HCT116 (cell line): ENCODE data around the gene DDX1. TPM values are rescaled to one million over a fixed set of nuclear protein-coding genes. Genes with fewer than 3 reads are reported as not detected.

ENCODE experiments used
- ATAC-seq: fragments of 200-7000 bp; cut with Tn5 transposase; 2 replicates; pipeline ENCODE4 v1.9.1; 2020; ENCODE audit warnings: mild to moderate bottlenecking, moderate library complexity
- BruUV-seq: library from RNA; stranded (reverse); fragments of 400-500 nt; replicated peaks from 2 replicates; lab custom pipeline; 2021; lab: Mats Ljungman, UMichigan
- CTCF ChIA-PET: fragments of 300-600 bp; sonication (Branson Sonifier 250); formaldehyde crosslinking; loops from one replicate; lab custom pipeline; 2021; ENCODE audit warnings: antibody characterized with exemption; lab: Charles Lee
- POLR2A ChIA-PET: fragments of 300-600, 350-600 bp; sonication (Branson Sonifier 250); formaldehyde crosslinking; loops from one replicate; lab custom pipeline; 2021; ENCODE audit warnings: antibody characterized with exemption; lab: Charles Lee
- RAD21 ChIA-PET, 2 experiments: fragments of 300-600 bp; sonication (Branson Sonifier 250); formaldehyde crosslinking; loops; one replicate each; lab custom pipeline; 2023; ENCODE audit warnings: low total read pairs in 2 of 2; ENCODE audit not compliant: uncharacterized antibody in 2 of 2, unreplicated experiment in 2 of 2, low non-redundant PET in 1 of 2; lab: Charles Lee
- DNase-seq: peaks from one replicate; pipeline ENCODE4 v3.0.0-alpha.2; 2010; ENCODE audit warnings: low read depth, low spot score
- H2AFZ ChIP-seq: fragments of 200-600 bp; shearing (Covaris generic), sonication (generic); 2 replicates; pipeline ENCODE4 v1.6.1; 2017; ENCODE audit warnings: low read depth, mixed run types, mixed read lengths, antibody characterized with exemption, low read length; ENCODE audit not compliant: poor library complexity, severe bottlenecking
- H3K27ac ChIP-seq: 2 replicates; pipeline ENCODE4 v1.5.1; 2012; ENCODE audit warnings: low read depth, low read length
- H3K27me3 ChIP-seq: fragments of 200-600 bp; sonication (generic); 2 replicates; pipeline ENCODE4 v1.6.1; 2016; ENCODE audit warnings: mixed run types, low read length, mixed read lengths; ENCODE audit not compliant: insufficient read depth
- H3K36me3 ChIP-seq, 2 experiments: fragments of 200-500 bp in 1 of 2; fragments of 200-600 bp in 1 of 2; sonication (Bioruptor generic) in 1 of 2; sonication (generic) in 1 of 2; 2 replicates each; pipeline versions ENCODE4 v1.5.1 to v1.6.1; 2014 to 2016; ENCODE audit warnings: low read length in 2 of 2, inconsistent platforms in 1 of 2, mixed read lengths in 1 of 2, mixed run types in 1 of 2; ENCODE audit not compliant: insufficient read depth in 2 of 2, control insufficient read depth in 1 of 2
- H3K4me1 ChIP-seq, 2 experiments: fragments of 200-600 bp in 1 of 2; sonication (generic) in 1 of 2; 2 replicates each; pipeline versions ENCODE4 v1.5.1 to v1.6.1; 2012 to 2017; ENCODE audit warnings: low read length in 2 of 2, inconsistent platforms in 1 of 2, mild to moderate bottlenecking in 1 of 2, mixed read lengths in 1 of 2, mixed run types in 1 of 2, moderate library complexity in 1 of 2; ENCODE audit not compliant: insufficient read depth in 2 of 2, control insufficient read depth in 1 of 2
- H3K4me2 ChIP-seq: fragments of 200-600 bp; sonication (generic); 2 replicates; pipeline ENCODE4 v1.6.1; 2017; ENCODE audit warnings: mixed run types, low read length, mixed read lengths
- H3K4me3 ChIP-seq, 2 experiments: fragments of 200-600 bp in 1 of 2; sonication (generic) in 1 of 2; replicated peaks in 1 of 2; 2 replicates each; pipeline ENCODE4 v1.5.1; 2011 to 2016; ENCODE audit warnings: low read length in 2 of 2, control low read depth in 1 of 2, low read depth in 1 of 2, mild to moderate bottlenecking in 1 of 2, mixed read lengths in 1 of 2, mixed run types in 1 of 2
- H3K79me2 ChIP-seq: fragments of 200-600 bp; sonication (generic); 2 replicates; pipeline ENCODE4 v1.6.1; 2017; ENCODE audit warnings: mild to moderate bottlenecking, mixed run types, low read length, moderate library complexity, mixed read lengths; ENCODE audit not compliant: insufficient read depth
- H3K9ac ChIP-seq: fragments of 200-600 bp; sonication (generic); 2 replicates; pipeline ENCODE4 v1.6.1; 2016; ENCODE audit warnings: low read length, mixed read lengths
- H3K9me2 ChIP-seq: fragments of 200-600 bp; sonication (generic), shearing (Covaris generic); 2 replicates; pipeline ENCODE4 v1.6.1; 2017; ENCODE audit warnings: mixed run types, mild to moderate bottlenecking, moderate library complexity; ENCODE audit not compliant: insufficient read depth
- H3K9me3 ChIP-seq, 2 experiments: fragments of 200-500 bp in 1 of 2; fragments of 200-600 bp in 1 of 2; sonication (Bioruptor generic) in 1 of 2; sonication (generic) in 1 of 2; 2 replicates each; pipeline ENCODE4 v1.6.1; 2014 to 2017; ENCODE audit warnings: low read length in 2 of 2, mixed read lengths in 2 of 2, inconsistent platforms in 1 of 2, low read depth in 1 of 2, mild to moderate bottlenecking in 1 of 2, mixed run types in 1 of 2, moderate library complexity in 1 of 2; ENCODE audit not compliant: control insufficient read depth in 1 of 2, insufficient read depth in 1 of 2
- H4K20me1 ChIP-seq: fragments of 200-600 bp; sonication (generic), shearing (Covaris generic); 2 replicates; pipeline ENCODE4 v1.6.1; 2017; ENCODE audit warnings: mixed run types, mild to moderate bottlenecking, moderate library complexity; ENCODE audit not compliant: insufficient read depth
- CTCF ChIP-seq, 3 experiments: fragments of 200-600 bp in 1 of 3; sonication (generic) in 1 of 3; IDR thresholded peaks in 2 of 3; conservative IDR thresholded peaks in 1 of 3; 2 replicates each; pipeline ENCODE4 v1.5.1; 2012 to 2017; ENCODE audit warnings: low read depth in 2 of 3, low read length in 2 of 3, antibody characterized with exemption in 1 of 3, borderline replicate concordance in 1 of 3, control low read depth in 1 of 3, mild to moderate bottlenecking in 1 of 3, mixed read lengths in 1 of 3, mixed run types in 1 of 3, moderate library complexity in 1 of 3; ENCODE audit not compliant: insufficient read depth in 1 of 3
- JUND ChIP-seq: IDR thresholded peaks from 2 replicates; pipeline ENCODE4 v1.6.1; 2012
- POLR2A ChIP-seq: IDR thresholded peaks from 2 replicates; pipeline ENCODE4 v1.7.0; 2011; ENCODE audit warnings: borderline replicate concordance; ENCODE audit not compliant: insufficient read depth, insufficient read length; ENCODE audit errors: extremely low read depth
- ZBTB33 ChIP-seq: IDR thresholded peaks from 2 replicates; pipeline ENCODE4 v1.6.1; 2011; ENCODE audit warnings: mild to moderate bottlenecking, low read length, moderate library complexity; ENCODE audit not compliant: insufficient replicate concordance; ENCODE audit errors: extremely low read depth
- intact Hi-C: fragments of 100-400 bp; cut with micrococcal nuclease; formaldehyde crosslinking; loops from 2 replicates; pipeline ENCODE4 v1.10.0; 2022
- total RNA-seq: library from RNA; stranded (reverse); gene quantifications from one replicate; pipeline ENCODE4 v1.2.1, GENCODE V29; 2021; ENCODE audit not compliant: unreplicated experiment

DDX1 gene
- total RNA-seq, 1 experiment from 2014 or later: 117 TPM

GRCh38 chr2:15675456-15676195, 84.0 kb downstream of the DDX1 start (continued):
- no peak for TF ChIP-seq ZBTB33
- no peak for TF ChIP-seq CTCF (IDR thresholded peaks at IDR 0.05 in 2 of 3, conservative IDR thresholded peaks at IDR 0.05 in 1 of 3; ENCODE audit: borderline replicate concordance in 1 of 3, insufficient read depth in 1 of 3, low read depth in 2 of 3, low read length in 2 of 3)
- TF ChIP-seq JUND: no peak

- Histone ChIP-seq H3K4me1 (peaks cover 0 to 29% of the 10 kb centered on the region in 2 experiments; a peak in 1 of 4 replicates), H3K36me3 (no peaks in the 10 kb centered on the region), H4K20me1 (no peaks in the 10 kb centered on the region), H3K4me3 (no peak overlapping the region), H3K4me2 (no peak overlapping the region), H3K9ac (no peak overlapping the region), H2AFZ (no peak overlapping the region), H3K9me2 (no peaks in the 10 kb centered on the region), H3K9me3 (no peaks in the 10 kb centered on the region), H3K27ac (no peak overlapping the region), H3K27me3 (no peaks in the 10 kb centered on the region), H3K79me2 (no peaks in the 10 kb centered on the region)
- no TSS peak for BruUV-seq
- POLR2A ChIA-PET: no interaction called here
- RAD21 ChIA-PET: no interaction called here
- intact Hi-C loops: no loop called here
- ATAC-seq (no peak), DNase-seq (no peak)
- CTCF ChIA-PET: no interaction called here
- no peak for TF ChIP-seq POLR2A
Measured at GRCh38 chr2:15677141-15677843, 85.6 kb downstream of the DDX1 start.
